Measurements from ENCODE around the gene XIRP1. TPM values are rescaled to one million over a fixed set of nuclear protein-coding genes. Genes with fewer than 3 reads are reported as not detected.
A peak's percentile ranks its signal among the peaks of the same experiment; 100 is the strongest.

The XIRP1 gene
- total and polyA plus RNA-seq, 4 donors, result 0.01 TPM; not detected in 3

DNA sequence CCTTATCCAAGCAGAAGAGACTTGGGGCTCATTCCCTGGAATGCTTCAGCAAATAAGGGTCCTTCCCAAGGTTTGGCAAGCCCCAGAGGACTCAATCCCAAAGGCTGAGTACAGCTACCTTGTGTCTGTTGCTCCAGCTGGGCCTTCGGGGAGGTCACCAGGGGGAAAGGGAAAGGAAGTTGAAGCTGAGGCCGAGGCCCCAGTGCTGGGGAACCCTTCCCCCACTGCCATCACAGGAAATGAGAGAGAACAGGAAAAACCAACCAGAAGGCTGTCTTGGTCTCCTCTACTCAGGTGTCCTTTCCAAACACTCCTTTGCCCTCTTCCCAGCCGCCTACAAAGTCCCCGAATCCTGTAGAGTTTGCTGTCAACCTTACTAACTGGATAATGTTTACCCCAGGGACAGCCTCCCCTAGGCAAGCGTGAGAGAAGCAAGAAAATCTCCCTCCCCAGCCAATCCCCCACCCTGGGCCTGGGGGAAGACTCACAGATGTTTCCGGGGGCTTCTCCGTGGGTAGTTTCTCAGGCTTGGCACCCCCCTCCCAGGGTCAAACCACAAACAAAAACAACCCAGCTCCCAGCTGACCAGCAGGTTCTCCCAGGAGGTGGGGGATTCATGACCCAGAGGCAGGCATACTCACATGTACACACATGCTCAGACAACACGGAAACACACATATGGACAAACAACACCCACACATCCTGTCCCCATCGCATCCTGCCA lies 44.5 kb downstream of the XIRP1 start:
- TF ChIP-seq RAD21 (IDR thresholded peaks at IDR 0.05) (peak in 1 of 2 donors; percentile 23), FOXA2 (IDR thresholded peaks at IDR 0.05) (no peak), EGR1 (IDR thresholded peaks at IDR 0.05; ENCODE audit: low read depth in 2 of 2) (no peak), NR2F2 (IDR thresholded peaks at IDR 0.05) (peak; percentile 74), HNF4A (conservative IDR thresholded peaks at IDR 0.05) (no peak), RXRA (IDR thresholded peaks at IDR 0.05) (peak; percentile 47 to 68), SP1 (IDR thresholded peaks at IDR 0.05) (peak; percentile 19)
- TF ChIP-seq, protein P1, sequence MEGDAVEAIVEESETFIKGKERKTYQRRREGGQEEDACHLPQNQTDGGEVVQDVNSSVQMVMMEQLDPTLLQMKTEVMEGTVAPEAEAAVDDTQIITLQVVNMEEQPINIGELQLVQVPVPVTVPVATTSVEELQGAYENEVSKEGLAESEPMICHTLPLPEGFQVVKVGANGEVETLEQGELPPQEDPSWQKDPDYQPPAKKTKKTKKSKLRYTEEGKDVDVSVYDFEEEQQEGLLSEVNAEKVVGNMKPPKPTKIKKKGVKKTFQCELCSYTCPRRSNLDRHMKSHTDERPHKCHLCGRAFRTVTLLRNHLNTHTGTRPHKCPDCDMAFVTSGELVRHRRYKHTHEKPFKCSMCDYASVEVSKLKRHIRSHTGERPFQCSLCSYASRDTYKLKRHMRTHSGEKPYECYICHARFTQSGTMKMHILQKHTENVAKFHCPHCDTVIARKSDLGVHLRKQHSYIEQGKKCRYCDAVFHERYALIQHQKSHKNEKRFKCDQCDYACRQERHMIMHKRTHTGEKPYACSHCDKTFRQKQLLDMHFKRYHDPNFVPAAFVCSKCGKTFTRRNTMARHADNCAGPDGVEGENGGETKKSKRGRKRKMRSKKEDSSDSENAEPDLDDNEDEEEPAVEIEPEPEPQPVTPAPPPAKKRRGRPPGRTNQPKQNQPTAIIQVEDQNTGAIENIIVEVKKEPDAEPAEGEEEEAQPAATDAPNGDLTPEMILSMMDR (IDR thresholded peaks at IDR 0.05; ENCODE audit: low read depth, low read length, missing input control), result no peak
- Histone ChIP-seq H3K27ac (ENCODE audit: low read depth in 1 of 2, low read length in 2 of 2) (peak overlapping the region; percentile 59 to 78), H3K9me3 (ENCODE audit: control insufficient read depth in 4 of 4, low read length in 3 of 4) (no peaks in the 10 kb centered on the region), H3K4me1 (ENCODE audit: control insufficient read depth in 4 of 4, insufficient read depth in 4 of 4, low read length in 3 of 4) (peaks cover 27 to 69% (median 57%) of the 10 kb centered on the region in 4 donors), H3K27me3 (ENCODE audit: control insufficient read depth in 4 of 4, insufficient read depth in 4 of 4, low read length in 3 of 4) (no peaks in the 10 kb centered on the region), H3K4me3 (ENCODE audit: low read depth in 1 of 3, low read length in 3 of 3) (peak overlapping the region in 1 of 3 donors; percentile 3), H3K36me3 (ENCODE audit: control insufficient read depth in 4 of 4, insufficient read depth in 3 of 4, low read depth in 1 of 4, low read length in 3 of 4) (peaks cover 19 to 41% (median 29%) of the 10 kb centered on the region in 4 donors), H3K9ac (ENCODE audit: low read depth in 1 of 2, low read length in 2 of 2) (no peak overlapping the region)
- 38% methylated on average over 9 of the region's 9 CpGs for WGBS
- peak; percentile 46 for DNase-seq (ENCODE audit: low spot score)

DNA sequence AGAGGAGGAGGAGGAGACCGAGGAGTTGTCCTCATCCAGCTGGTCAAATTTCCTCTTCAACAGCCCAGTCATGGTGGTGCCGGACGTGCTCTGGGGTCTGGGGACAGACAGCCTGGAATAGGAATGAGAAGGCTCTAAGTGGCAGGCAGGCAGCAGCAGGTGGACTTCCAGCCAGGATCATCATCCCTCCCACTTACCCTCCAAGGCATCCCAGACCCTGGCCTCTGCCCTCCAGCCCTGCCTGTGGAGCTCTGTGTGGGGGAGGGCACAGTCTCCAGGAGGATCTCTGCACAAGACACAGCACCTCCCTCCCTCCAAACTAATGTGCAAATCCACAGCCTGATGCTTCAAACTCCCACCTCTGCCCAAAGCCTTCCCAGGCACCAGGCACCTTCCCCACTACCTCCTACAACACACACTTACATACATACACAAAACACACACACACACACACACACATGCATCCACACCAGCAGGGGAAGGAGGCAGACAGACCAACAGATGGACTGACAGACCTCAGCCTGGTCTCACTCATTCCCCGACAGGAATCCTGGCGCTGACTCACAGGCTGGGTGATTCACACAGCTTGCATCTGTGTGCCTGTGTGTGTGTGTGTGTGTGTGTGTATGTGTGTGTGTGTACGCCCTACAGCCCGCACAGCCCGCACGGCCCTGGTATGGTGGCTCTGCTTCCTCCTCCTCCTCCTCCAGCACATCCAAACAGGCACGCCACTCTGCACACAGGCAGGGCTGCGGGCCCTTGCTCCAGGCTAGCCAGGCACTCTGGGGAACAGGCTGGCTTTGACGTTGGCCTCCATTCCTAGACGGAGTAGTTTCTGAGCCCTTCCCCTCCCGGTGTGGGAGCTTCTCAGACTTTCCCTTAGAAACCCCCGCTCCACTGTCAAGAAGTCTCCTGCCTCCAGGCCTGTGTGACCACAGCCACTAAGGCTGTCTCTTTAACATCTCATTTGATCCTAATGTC lies 45.5 kb downstream of the XIRP1 start:
- Histone ChIP-seq H3K9me3 (ENCODE audit: control insufficient read depth in 4 of 4, low read length in 3 of 4) (no peaks in the 10 kb centered on the region), H3K27ac (ENCODE audit: low read depth in 1 of 2, low read length in 2 of 2) (peak overlapping the region; percentile 59 to 78), H3K9ac (ENCODE audit: low read depth in 1 of 2, low read length in 2 of 2) (no peak overlapping the region), H3K27me3 (ENCODE audit: control insufficient read depth in 4 of 4, insufficient read depth in 4 of 4, low read length in 3 of 4) (no peaks in the 10 kb centered on the region), H3K4me3 (ENCODE audit: low read depth in 1 of 3, low read length in 3 of 3) (peak overlapping the region in 1 of 3 donors; percentile 6), H3K36me3 (ENCODE audit: control insufficient read depth in 4 of 4, insufficient read depth in 3 of 4, low read depth in 1 of 4, low read length in 3 of 4) (peaks cover 19 to 50% (median 38%) of the 10 kb centered on the region in 4 donors), H3K4me1 (ENCODE audit: control insufficient read depth in 4 of 4, insufficient read depth in 4 of 4, low read length in 3 of 4) (peaks cover 30 to 77% (median 65%) of the 10 kb centered on the region in 4 donors)
- DNase-seq (ENCODE audit: low spot score), result peak; percentile 40
- TF ChIP-seq YY1 (IDR thresholded peaks at IDR 0.05) (no peak), JUND (IDR thresholded peaks at IDR 0.05) (peak in 1 of 2 donors; percentile 56)
- TF ChIP-seq, protein P2, sequence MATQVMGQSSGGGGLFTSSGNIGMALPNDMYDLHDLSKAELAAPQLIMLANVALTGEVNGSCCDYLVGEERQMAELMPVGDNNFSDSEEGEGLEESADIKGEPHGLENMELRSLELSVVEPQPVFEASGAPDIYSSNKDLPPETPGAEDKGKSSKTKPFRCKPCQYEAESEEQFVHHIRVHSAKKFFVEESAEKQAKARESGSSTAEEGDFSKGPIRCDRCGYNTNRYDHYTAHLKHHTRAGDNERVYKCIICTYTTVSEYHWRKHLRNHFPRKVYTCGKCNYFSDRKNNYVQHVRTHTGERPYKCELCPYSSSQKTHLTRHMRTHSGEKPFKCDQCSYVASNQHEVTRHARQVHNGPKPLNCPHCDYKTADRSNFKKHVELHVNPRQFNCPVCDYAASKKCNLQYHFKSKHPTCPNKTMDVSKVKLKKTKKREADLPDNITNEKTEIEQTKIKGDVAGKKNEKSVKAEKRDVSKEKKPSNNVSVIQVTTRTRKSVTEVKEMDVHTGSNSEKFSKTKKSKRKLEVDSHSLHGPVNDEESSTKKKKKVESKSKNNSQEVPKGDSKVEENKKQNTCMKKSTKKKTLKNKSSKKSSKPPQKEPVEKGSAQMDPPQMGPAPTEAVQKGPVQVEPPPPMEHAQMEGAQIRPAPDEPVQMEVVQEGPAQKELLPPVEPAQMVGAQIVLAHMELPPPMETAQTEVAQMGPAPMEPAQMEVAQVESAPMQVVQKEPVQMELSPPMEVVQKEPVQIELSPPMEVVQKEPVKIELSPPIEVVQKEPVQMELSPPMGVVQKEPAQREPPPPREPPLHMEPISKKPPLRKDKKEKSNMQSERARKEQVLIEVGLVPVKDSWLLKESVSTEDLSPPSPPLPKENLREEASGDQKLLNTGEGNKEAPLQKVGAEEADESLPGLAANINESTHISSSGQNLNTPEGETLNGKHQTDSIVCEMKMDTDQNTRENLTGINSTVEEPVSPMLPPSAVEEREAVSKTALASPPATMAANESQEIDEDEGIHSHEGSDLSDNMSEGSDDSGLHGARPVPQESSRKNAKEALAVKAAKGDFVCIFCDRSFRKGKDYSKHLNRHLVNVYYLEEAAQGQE (IDR thresholded peaks at IDR 0.05), result no peak
- 58% methylated on average over 15 of the region's 15 CpGs for WGBS
